ENCODE measurements around the gene PCBP3. TPM values are rescaled to one million over a fixed set of nuclear protein-coding genes. Genes with fewer than 3 reads are reported as not detected.

Gene PCBP3
- total and polyA plus RNA-seq, 2 experiments from 2014 or later = 3.4 to 4.3 TPM

GRCh38 chr21:45740491-45741357 is 97.2 kb downstream of the PCBP3 start:
- Histone ChIP-seq H3K9me3 (ENCODE audit: low read depth) (no peaks in the 10 kb centered on the region), H3K4me1 (ENCODE audit: low read depth) (no peaks in the 10 kb centered on the region), H3K4me3 (no peak overlapping the region), H3K36me3 (no peaks in the 10 kb centered on the region), H3K27ac (no peak overlapping the region), H3K27me3 (no peaks in the 10 kb centered on the region)
- peak in 1 of 2 donors; percentile 8 for DNase-seq (ENCODE audit: low read depth in 1 of 2, low spot score in 1 of 2)
- TF ChIP-seq, protein P1, sequence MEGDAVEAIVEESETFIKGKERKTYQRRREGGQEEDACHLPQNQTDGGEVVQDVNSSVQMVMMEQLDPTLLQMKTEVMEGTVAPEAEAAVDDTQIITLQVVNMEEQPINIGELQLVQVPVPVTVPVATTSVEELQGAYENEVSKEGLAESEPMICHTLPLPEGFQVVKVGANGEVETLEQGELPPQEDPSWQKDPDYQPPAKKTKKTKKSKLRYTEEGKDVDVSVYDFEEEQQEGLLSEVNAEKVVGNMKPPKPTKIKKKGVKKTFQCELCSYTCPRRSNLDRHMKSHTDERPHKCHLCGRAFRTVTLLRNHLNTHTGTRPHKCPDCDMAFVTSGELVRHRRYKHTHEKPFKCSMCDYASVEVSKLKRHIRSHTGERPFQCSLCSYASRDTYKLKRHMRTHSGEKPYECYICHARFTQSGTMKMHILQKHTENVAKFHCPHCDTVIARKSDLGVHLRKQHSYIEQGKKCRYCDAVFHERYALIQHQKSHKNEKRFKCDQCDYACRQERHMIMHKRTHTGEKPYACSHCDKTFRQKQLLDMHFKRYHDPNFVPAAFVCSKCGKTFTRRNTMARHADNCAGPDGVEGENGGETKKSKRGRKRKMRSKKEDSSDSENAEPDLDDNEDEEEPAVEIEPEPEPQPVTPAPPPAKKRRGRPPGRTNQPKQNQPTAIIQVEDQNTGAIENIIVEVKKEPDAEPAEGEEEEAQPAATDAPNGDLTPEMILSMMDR (IDR thresholded peaks at IDR 0.05; ENCODE audit: low read depth, low read length) = no peak

- TF ChIP-seq, protein P1 (IDR thresholded peaks at IDR 0.05; ENCODE audit: low read depth, low read length) = no peak
- no peak for DNase-seq (ENCODE audit: low read depth in 1 of 2, low spot score in 1 of 2)
- no peak overlapping the region for H3K27ac ChIP-seq
- H3K9me3 ChIP-seq (ENCODE audit: low read depth) = no peaks in the 10 kb centered on the region
- no peaks in the 10 kb centered on the region for H3K27me3 ChIP-seq
- no peaks in the 10 kb centered on the region for H3K36me3 ChIP-seq
- no peaks in the 10 kb centered on the region for H3K4me1 ChIP-seq (ENCODE audit: low read depth)
- H3K4me3 ChIP-seq = no peak overlapping the region
Measured at GRCh38 chr21:45741691-45742090, 98.2 kb downstream of the PCBP3 start.

DNA sequence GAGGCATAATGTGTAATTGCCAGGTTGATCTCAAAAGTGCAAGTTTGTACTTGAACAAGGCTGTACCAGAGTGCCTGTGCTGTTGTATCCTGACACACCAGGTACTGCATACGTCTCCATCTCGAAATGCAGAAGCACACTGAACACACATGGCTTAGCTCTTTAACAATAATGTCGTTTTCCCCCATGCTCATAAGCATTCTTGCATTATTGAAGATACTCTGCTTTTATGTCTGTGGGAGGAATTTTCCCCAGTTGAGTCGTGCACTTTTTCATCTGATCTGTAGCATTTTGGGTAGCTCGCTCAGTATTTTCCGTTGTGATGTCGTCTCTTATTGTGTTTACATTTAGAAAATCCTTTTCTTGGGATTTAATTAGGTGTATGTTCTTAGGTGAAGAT is 98.7 kb downstream of the PCBP3 start:
- no peak for DNase-seq (ENCODE audit: low read depth in 1 of 2, low spot score in 1 of 2)
- H3K27ac ChIP-seq = no peak overlapping the region
- no peaks in the 10 kb centered on the region for H3K27me3 ChIP-seq
- H3K4me3 ChIP-seq = no peak overlapping the region
- no peaks in the 10 kb centered on the region for H3K4me1 ChIP-seq (ENCODE audit: low read depth)
- no peaks in the 10 kb centered on the region for H3K36me3 ChIP-seq
- no peaks in the 10 kb centered on the region for H3K9me3 ChIP-seq (ENCODE audit: low read depth)
- TF ChIP-seq, protein P1 (IDR thresholded peaks at IDR 0.05; ENCODE audit: low read depth, low read length) = no peak

GRCh38 chr21:45745256-45745655 is 101.7 kb downstream of the PCBP3 start:
- no peak overlapping the region for H3K27ac ChIP-seq
- no peaks in the 10 kb centered on the region for H3K36me3 ChIP-seq
- H3K9me3 ChIP-seq (ENCODE audit: low read depth) = no peaks in the 10 kb centered on the region
- no peaks in the 10 kb centered on the region for H3K4me1 ChIP-seq (ENCODE audit: low read depth)
- no peak overlapping the region for H3K4me3 ChIP-seq
- TF ChIP-seq, protein P1 (IDR thresholded peaks at IDR 0.05; ENCODE audit: low read depth, low read length) = no peak
- DNase-seq (ENCODE audit: low read depth in 1 of 2, low spot score in 1 of 2) = no peak
- no peaks in the 10 kb centered on the region for H3K27me3 ChIP-seq

- Histone ChIP-seq H3K9me3 (ENCODE audit: low read depth) (no peaks in the 10 kb centered on the region), H3K4me1 (ENCODE audit: low read depth) (no peaks in the 10 kb centered on the region), H3K4me3 (no peak overlapping the region), H3K27me3 (no peaks in the 10 kb centered on the region), H3K27ac (no peak overlapping the region), H3K36me3 (no peaks in the 10 kb centered on the region)
- TF ChIP-seq, protein P1 (IDR thresholded peaks at IDR 0.05; ENCODE audit: low read depth, low read length) = no peak
- DNase-seq (ENCODE audit: low read depth in 1 of 2, low spot score in 1 of 2) = no peak
Measured at GRCh38 chr21:45747233-45747766, 103.8 kb downstream of the PCBP3 start.
